Choroid plexus epithelial cell (primary cell): ENCODE measurements around the gene ZBTB7C.

Experiments used
- DNase-seq: peaks from one replicate; pipeline ENCODE4 v3.0.0-alpha.2; 2010; ENCODE audit warnings: low read depth
- H3K4me3 ChIP-seq: 2 replicates; pipeline ENCODE4 v1.5.1; 2011; ENCODE audit warnings: low read depth, mild to moderate bottlenecking, control low read depth, low read length, moderate library complexity
- CTCF ChIP-seq: conservative IDR thresholded peaks from 2 replicates; pipeline ENCODE4 v1.5.1; 2011; ENCODE audit warnings: low read depth, mild to moderate bottlenecking, control low read depth, inconsistent platforms, low read length, moderate library complexity

The ZBTB7C gene

GRCh38 chr18:48310999-48311398 is 98.2 kb downstream of the ZBTB7C start:
- TF ChIP-seq CTCF, result no peak
- no peak overlapping the region for H3K4me3 ChIP-seq
- no peak for DNase-seq

GRCh38 chr18:48310353-48310752 is 98.8 kb downstream of the ZBTB7C start:
- TF ChIP-seq CTCF, result no peak
- no peak for DNase-seq
- no peak overlapping the region for H3K4me3 ChIP-seq

- no peak for TF ChIP-seq CTCF
- H3K4me3 ChIP-seq, result no peak overlapping the region
- DNase-seq, result no peak
Measured at GRCh38 chr18:48308755-48309575, 100.2 kb downstream of the ZBTB7C start.

- DNase-seq, result no peak
- TF ChIP-seq CTCF, result no peak
- no peak overlapping the region for H3K4me3 ChIP-seq
Measured at GRCh38 chr18:48308027-48308635, 101.1 kb downstream of the ZBTB7C start.

GRCh38 chr18:48306838-48307237 is 102.3 kb downstream of the ZBTB7C start:
- DNase-seq, result no peak
- no peak for TF ChIP-seq CTCF
- H3K4me3 ChIP-seq, result no peak overlapping the region

- TF ChIP-seq CTCF, result no peak
- no peak overlapping the region for H3K4me3 ChIP-seq
- no peak for DNase-seq
Measured at GRCh38 chr18:48304906-48305693, 104.1 kb downstream of the ZBTB7C start.
